Measurements from ENCODE around the gene EGFL7.

Gene EGFL7

DNA sequence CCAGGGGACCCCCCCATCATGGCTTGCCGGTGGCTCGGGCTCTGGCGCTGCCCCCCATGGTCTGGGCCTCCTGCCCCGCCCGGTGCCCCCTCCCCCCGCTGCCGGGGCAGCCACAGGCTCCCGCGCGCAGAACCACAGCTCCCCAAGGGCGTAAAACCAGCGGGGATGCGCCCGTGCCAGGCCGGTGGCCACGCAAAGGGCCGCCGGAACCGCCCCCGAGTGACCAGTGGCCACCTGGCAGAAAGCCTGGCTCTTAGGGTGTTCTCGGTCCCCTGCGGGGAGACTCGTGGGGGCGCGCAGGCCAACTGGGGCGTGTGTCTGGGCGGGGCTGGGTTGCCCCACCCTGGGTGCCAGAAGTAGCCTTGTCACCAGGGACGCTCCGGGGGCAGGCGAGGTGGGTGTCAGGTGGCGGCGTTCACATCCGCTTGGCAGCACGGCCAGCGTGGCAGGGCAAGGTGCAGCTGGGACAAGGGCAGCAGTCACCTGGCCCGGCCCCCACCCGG is 25.1 kb downstream of the EGFL7 start:
- Histone ChIP-seq H3K4me3 (peak overlapping the region; percentile 87), H3K27ac (peak overlapping the region in 1 of 2 donors; percentile 87)
- DNase-seq (ENCODE audit: low spot score), result no peak
- TF ChIP-seq, protein P1, sequence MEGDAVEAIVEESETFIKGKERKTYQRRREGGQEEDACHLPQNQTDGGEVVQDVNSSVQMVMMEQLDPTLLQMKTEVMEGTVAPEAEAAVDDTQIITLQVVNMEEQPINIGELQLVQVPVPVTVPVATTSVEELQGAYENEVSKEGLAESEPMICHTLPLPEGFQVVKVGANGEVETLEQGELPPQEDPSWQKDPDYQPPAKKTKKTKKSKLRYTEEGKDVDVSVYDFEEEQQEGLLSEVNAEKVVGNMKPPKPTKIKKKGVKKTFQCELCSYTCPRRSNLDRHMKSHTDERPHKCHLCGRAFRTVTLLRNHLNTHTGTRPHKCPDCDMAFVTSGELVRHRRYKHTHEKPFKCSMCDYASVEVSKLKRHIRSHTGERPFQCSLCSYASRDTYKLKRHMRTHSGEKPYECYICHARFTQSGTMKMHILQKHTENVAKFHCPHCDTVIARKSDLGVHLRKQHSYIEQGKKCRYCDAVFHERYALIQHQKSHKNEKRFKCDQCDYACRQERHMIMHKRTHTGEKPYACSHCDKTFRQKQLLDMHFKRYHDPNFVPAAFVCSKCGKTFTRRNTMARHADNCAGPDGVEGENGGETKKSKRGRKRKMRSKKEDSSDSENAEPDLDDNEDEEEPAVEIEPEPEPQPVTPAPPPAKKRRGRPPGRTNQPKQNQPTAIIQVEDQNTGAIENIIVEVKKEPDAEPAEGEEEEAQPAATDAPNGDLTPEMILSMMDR (IDR thresholded peaks at IDR 0.05), result no peak

DNA sequence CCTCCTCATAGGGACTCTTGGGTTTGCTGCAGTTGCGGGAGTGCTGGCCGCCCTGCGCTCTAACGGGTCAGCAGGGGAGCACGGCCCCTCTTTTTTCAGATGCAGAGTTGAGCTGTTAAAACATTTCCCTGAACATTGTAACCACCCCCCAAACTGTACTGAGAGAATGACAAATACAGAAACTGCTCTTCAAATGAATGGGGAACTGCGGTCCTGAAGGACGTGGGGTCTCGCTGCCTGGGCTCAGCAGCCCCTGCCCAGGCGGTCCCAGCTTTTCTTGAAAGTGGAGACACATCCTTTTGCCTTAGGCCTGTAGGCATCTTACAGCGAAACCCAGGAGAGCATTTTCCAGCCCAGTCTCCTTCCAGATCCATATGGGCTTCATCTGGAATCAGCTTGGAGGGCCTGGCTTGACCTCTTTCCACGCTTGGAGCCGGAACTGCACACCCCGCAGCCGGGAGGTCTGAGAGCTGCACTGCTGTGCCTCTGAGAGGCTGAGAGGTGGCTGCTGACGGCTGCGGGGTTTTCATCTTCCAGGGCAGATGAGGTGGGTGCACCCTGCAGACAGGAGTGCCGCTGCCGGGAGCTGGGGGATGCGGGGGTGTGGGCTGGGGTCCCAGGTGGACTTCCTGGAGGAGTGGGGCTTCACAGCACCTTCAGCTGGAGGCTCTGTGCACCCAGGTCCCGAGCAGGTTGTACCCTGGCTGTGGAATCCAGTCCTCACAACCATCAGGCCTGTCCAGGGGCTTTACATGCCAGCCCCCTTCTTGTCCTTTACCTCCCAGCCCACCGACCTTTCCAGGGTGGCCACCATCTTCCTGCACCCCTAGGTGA is 25.8 kb downstream of the EGFL7 start:
- TF ChIP-seq, protein P1 (IDR thresholded peaks at IDR 0.05), result no peak
- H3K27ac ChIP-seq, result peak overlapping the region in 1 of 2 donors; percentile 11
- DNase-seq (ENCODE audit: low spot score), result no peak
- no peak overlapping the region for H3K4me3 ChIP-seq

DNA sequence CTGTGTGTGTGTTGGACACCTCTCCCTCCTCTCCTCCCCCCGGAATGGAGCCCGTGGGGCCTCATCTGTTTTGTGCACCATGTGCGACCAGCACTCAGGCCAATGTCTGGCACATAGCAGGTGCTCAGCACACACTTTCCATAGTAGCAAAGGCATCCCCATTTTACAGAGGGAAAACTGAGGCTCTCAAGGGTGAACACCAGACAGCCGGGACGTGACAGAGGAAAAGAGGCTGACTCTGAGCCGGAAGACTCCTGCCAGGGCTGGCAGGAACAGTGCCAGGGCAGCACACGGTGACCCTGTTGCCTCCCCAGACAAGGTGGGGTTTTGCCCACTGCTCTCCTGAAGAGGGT is 26.4 kb downstream of the EGFL7 start:
- TF ChIP-seq, protein P1 (IDR thresholded peaks at IDR 0.05), result no peak
- no peak for DNase-seq (ENCODE audit: low spot score)
- Histone ChIP-seq H3K4me3 (no peak overlapping the region), H3K27ac (peak overlapping the region in 1 of 2 donors; percentile 11)

DNA sequence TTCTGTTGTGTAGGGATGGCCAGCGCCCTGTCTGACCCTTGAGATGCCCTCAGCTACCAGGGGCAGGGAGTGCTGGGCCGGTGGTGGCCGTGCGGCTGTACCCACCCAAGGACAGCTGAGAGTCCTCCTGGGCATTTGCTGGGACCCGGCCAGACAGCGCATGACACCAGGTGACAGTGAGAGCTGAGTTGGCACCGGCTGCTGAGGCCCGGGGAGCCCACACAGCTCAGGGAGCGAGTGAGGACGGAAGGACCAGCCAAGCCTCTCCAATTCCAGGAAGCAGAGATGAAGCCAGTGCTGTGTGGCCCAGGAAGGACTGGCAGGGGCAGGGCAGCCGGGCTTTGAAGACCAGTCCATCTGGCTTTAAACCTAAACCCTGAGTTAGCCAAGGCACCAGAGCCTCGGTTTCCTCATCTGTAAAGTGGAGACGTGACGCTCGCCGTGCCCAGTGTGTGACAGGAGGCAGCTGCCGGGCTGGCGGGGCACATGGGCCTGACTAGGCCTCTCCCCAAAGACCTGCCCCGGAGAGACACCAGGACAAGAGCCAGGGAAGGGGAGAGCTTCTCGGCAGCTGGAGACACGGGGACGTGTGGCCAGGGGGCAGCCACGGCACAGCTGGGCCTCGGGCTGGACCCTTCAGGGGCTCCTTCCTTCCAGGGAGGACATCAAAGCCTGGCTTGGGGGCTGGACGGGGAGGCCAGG is 27.5 kb downstream of the EGFL7 start:
- TF ChIP-seq, protein P1 (IDR thresholded peaks at IDR 0.05), result no peak
- DNase-seq (ENCODE audit: low spot score), result no peak
- H3K4me3 ChIP-seq, result no peak overlapping the region

DNA sequence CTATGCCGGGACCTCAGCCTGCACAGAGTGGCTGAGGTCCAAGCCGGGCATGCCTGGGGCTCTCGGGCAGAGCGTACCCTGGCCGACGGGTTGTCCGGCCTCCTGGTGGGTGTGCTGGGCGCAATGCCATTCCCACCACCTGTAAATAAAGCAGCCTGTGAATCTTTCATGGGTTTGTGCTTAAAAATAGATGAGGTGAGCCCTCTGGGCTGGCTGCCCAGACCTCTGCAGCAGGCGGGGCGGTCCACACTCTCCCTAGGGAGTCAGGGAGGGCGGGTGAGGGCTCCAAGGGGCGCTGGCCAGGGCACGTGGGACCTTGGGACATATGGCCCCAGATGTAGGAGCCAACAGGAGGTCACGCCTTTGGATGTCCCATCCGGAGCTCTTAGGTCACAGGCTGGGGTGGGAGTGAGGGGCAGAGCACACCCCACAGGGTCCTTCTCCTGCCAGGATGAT is 28.1 kb downstream of the EGFL7 start:
- H3K27ac ChIP-seq, result no peak overlapping the region
- TF ChIP-seq, protein P1 (IDR thresholded peaks at IDR 0.05), result no peak
- H3K4me3 ChIP-seq, result no peak overlapping the region
- no peak for DNase-seq (ENCODE audit: low spot score)

More for the DNA sequence above, 27.5 kb downstream of the EGFL7 start:
- H3K27ac ChIP-seq, result no peak overlapping the region

DNA sequence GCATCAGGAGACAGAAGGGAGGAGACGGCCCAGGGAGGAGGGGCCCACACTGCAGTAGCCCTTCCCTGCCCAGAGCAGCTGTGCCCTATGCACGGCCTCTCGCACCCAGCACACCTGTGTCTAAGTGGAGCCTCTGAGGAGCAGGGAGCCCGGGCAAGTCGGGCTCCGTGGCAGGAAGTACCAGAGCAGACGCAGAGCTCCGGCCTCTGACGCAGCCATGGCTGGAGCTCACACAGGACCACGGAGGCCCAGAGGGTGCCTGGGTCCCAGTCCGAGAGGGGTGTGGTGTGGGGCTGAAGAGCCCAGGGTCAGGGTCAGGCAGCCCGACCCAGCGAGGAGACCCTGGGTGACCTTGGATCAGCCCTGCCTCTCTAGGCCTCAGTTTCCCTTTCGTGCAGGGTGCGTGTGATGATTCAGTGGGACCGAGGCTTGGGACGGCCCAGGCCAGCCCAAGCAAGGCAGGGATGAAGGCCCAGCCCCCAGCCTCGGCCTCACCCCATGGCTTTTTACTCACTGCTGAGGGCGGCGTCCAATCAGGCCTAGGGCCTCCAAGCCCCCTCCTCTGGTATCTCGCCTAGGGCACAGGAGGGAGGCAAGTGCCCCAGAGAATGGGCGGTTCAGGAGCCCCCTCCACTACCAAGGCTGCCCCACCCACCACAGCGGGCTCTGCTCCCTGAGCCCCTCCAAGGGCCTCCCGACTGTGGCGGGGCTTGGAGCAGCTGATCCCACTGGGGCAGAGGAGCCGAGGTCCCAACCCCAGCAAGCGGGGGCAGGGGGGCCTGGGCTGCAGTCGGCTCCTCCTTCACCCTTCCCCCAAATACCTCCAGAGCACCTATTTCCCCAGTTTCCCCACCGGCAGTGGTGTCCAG is 28.8 kb downstream of the EGFL7 start:
- TF ChIP-seq, protein P1 (IDR thresholded peaks at IDR 0.05), result no peak
- no peak overlapping the region for H3K4me3 ChIP-seq
- H3K27ac ChIP-seq, result no peak overlapping the region
- DNase-seq (ENCODE audit: low spot score), result no peak
